Measurements from ENCODE around the gene GCN1.

- TF ChIP-seq, protein P1, sequence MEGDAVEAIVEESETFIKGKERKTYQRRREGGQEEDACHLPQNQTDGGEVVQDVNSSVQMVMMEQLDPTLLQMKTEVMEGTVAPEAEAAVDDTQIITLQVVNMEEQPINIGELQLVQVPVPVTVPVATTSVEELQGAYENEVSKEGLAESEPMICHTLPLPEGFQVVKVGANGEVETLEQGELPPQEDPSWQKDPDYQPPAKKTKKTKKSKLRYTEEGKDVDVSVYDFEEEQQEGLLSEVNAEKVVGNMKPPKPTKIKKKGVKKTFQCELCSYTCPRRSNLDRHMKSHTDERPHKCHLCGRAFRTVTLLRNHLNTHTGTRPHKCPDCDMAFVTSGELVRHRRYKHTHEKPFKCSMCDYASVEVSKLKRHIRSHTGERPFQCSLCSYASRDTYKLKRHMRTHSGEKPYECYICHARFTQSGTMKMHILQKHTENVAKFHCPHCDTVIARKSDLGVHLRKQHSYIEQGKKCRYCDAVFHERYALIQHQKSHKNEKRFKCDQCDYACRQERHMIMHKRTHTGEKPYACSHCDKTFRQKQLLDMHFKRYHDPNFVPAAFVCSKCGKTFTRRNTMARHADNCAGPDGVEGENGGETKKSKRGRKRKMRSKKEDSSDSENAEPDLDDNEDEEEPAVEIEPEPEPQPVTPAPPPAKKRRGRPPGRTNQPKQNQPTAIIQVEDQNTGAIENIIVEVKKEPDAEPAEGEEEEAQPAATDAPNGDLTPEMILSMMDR (IDR thresholded peaks at IDR 0.05) = peak in 1 of 12 donors; percentile 5
- no peak for TF ChIP-seq POLR2A (IDR thresholded peaks at IDR 0.05)
Observed at GRCh38 chr12:120224304-120225199, 30.0 kb upstream of the GCN1 start.

Measured in heart left ventricle (tissue), 13 donors.